T-helper 17 cell (primary cell): ENCODE data around the gene ASCC1. TPM values are rescaled to one million over a fixed set of nuclear protein-coding genes. Genes with fewer than 3 reads are reported as not detected.
"Not testable (repeated sequence)": the region's sequence is repeated elsewhere in the genome, so short reads cannot be mapped to it uniquely, and the experiment has no call there.

Source experiments
- ATAC-seq: fragments of 150-1000 bp; cut with Tn5 transposase; 2 replicates; pipeline ENCODE4 v1.10.0; 2021; ENCODE audit warnings: mild to moderate bottlenecking, moderate library complexity
- DNase-seq, 3 donors: peaks; one replicate each; pipeline versions ENCODE4 v3.0.0 to v3.0.0-alpha.2; 2020 to 2021
- H3K9me3 ChIP-seq: one replicate; pipeline ENCODE4 v1.7.0; 2013; ENCODE audit warnings: low read length, mild to moderate bottlenecking; ENCODE audit not compliant: control insufficient read depth, poor library complexity, severe bottlenecking
- H3K27ac Mint-ChIP-seq: one replicate; pipeline ENCODE4 v1.8.0; 2022; ENCODE audit warnings: mild to moderate bottlenecking, moderate library complexity, mixed read lengths
- H3K27me3 Mint-ChIP-seq: one replicate; pipeline ENCODE4 v1.8.0; 2022; ENCODE audit warnings: mixed read lengths
- H3K36me3 Mint-ChIP-seq: one replicate; pipeline ENCODE4 v1.8.0; 2022; ENCODE audit warnings: low read depth, mixed read lengths
- H3K4me1 Mint-ChIP-seq: one replicate; pipeline ENCODE4 v1.8.0; 2022; ENCODE audit warnings: mild to moderate bottlenecking, mixed read lengths
- H3K4me3 Mint-ChIP-seq: one replicate; pipeline ENCODE4 v1.8.0; 2022; ENCODE audit warnings: mild to moderate bottlenecking, moderate library complexity, mixed read lengths
- total RNA-seq, 4 donors: library from RNA in 2 of 4; stranded (reverse) in 2 of 4; gene quantifications; one replicate each; pipeline ENCODE4 v1.2.3 and lab custom pipeline; 2022 to 2026

The ASCC1 gene
- total RNA-seq, 2 donors from 2014 or later = 14.0 to 14.6 TPM

GRCh38 chr10:72241691-72242252, 25.7 kb upstream of the ASCC1 start:
- Mint-ChIP-seq H3K27me3 (no peaks in the 10 kb centered on the region), H3K4me1 (peaks cover 45% of the 10 kb centered on the region), H3K4me3 (no peak overlapping the region), H3K36me3 (peaks cover under 1% of the 10 kb centered on the region), H3K27ac (no peak overlapping the region)
- H3K9me3 ChIP-seq = no peaks in the 10 kb centered on the region
- DNase-seq (no peak), ATAC-seq (no peak)

- ATAC-seq = no peak
- Mint-ChIP-seq H3K4me1 (peaks cover 37% of the 10 kb centered on the region), H3K27ac (peak overlapping the region; percentile 85)
Measured at GRCh38 chr10:72240371-72240770, 24.3 kb upstream of the ASCC1 start.

GRCh38 chr10:72239409-72239808, 23.3 kb upstream of the ASCC1 start:
- peaks cover 2% of the 10 kb centered on the region for H3K36me3 Mint-ChIP-seq
- no peaks in the 10 kb centered on the region for H3K27me3 Mint-ChIP-seq
- no peak overlapping the region for H3K4me3 Mint-ChIP-seq
- H3K4me1 Mint-ChIP-seq = peaks cover 30% of the 10 kb centered on the region
- no peaks in the 10 kb centered on the region for H3K9me3 ChIP-seq
- peak overlapping the region; percentile 85 for H3K27ac Mint-ChIP-seq
- ATAC-seq = no peak
- no peak for DNase-seq

More at GRCh38 chr10:72240371-72240770, 24.3 kb upstream of the ASCC1 start:
- no peak overlapping the region for H3K4me3 Mint-ChIP-seq
- no peaks in the 10 kb centered on the region for H3K9me3 ChIP-seq
- H3K27me3 Mint-ChIP-seq = no peaks in the 10 kb centered on the region
- no peak for DNase-seq
- H3K36me3 Mint-ChIP-seq = peaks cover 2% of the 10 kb centered on the region

GRCh38 chr10:72238392-72239175, 22.5 kb upstream of the ASCC1 start:
- ATAC-seq = no peak
- no peak for DNase-seq
- peaks cover 26% of the 10 kb centered on the region for H3K4me1 Mint-ChIP-seq
- no peaks in the 10 kb centered on the region for H3K9me3 ChIP-seq
- no peaks in the 10 kb centered on the region for H3K27me3 Mint-ChIP-seq
- H3K4me3 Mint-ChIP-seq = no peak overlapping the region
- H3K27ac Mint-ChIP-seq = no peak overlapping the region
- peaks cover 2% of the 10 kb centered on the region for H3K36me3 Mint-ChIP-seq

DNA sequence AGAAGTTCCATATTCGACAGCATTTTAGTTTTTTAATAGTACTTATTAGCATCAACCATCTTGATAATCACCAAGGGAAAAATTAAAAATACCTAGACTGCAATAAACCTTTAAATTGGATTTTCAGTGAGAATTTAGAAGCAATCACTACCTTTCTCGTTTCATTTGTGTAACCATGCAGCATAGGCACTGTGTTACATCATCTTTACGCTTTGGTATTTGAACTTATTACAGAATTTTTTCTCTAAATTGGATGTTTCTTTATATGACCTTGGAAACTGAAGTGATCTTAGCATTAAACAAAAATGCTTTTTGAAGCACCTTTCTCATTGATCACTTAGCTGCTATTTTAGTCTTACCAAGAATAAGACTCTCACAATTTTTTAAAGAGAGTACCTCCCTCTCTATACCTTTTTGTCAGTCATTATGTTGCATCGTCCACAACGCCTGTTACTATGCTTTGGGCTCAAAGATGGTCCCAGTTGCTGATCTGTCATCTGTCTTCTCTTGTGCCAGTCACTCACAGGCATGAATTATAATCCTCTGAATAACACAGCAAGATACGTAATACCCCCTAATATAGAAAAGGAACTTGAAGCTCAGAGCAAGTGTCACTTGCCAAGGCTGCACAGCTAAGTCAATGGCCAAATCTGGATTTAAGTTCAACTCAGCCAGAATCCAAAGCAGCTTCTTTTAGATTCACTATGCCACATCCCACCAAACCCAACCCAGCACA, 19.6 kb upstream of the ASCC1 start:
- no peak overlapping the region for H3K27ac Mint-ChIP-seq
- peaks cover 9% of the 10 kb centered on the region for H3K4me1 Mint-ChIP-seq
- H3K4me3 Mint-ChIP-seq = no peak overlapping the region
- H3K27me3 Mint-ChIP-seq = no peaks in the 10 kb centered on the region
- DNase-seq (no peak), ATAC-seq (no peak)
- peaks cover 5% of the 10 kb centered on the region for H3K36me3 Mint-ChIP-seq
- no peaks in the 10 kb centered on the region for H3K9me3 ChIP-seq

DNA sequence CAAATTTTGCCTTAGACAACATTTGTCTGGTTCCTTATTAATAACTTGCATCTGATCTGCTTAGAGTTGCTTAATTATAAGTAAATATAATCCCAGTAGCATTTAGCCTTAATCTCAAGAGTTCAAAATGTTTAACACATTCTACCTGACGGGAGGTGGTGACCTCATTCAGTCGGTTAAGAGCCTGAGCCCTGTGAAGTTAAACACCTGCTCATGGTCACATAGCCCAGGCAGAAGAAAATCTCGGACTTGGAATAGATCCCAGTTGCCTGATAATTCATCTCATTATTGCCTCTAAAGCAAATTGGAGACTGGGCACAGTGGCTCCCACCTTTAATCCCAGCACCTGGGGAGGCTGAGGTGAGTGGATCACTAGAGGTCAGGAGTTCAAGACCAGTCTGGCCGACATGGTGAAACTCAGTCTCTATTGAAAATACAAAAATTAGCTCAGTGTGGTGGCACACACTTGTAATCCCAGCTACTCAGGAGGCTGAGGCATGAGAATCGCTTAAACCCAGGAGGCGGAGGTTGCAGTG, 18.6 kb upstream of the ASCC1 start:
- no peak overlapping the region for H3K27ac Mint-ChIP-seq
- no peak for DNase-seq
- peaks cover 8% of the 10 kb centered on the region for H3K4me1 Mint-ChIP-seq
- peaks cover 5% of the 10 kb centered on the region for H3K36me3 Mint-ChIP-seq
- no peaks in the 10 kb centered on the region for H3K9me3 ChIP-seq
- no peak for ATAC-seq
- no peak overlapping the region for H3K4me3 Mint-ChIP-seq
- H3K27me3 Mint-ChIP-seq = no peaks in the 10 kb centered on the region

GRCh38 chr10:72233621-72234020, 17.5 kb upstream of the ASCC1 start:
- DNase-seq = no peak
- Mint-ChIP-seq H3K4me1 (peaks cover 12% of the 10 kb centered on the region), H3K27ac (no peak overlapping the region), H3K4me3 (no peak overlapping the region), H3K27me3 (no peaks in the 10 kb centered on the region), H3K36me3 (peaks cover 5% of the 10 kb centered on the region)
- H3K9me3 ChIP-seq = no peaks in the 10 kb centered on the region
- no peak for ATAC-seq

GRCh38 chr10:72229261-72230251, 13.5 kb upstream of the ASCC1 start:
- ATAC-seq (no peak), DNase-seq (no peak)
- Mint-ChIP-seq H3K4me1 (peaks cover 19% of the 10 kb centered on the region), H3K4me3 (no peak overlapping the region), H3K27ac (no peak overlapping the region), H3K36me3 (peaks cover 3% of the 10 kb centered on the region), H3K27me3 (no peaks in the 10 kb centered on the region)
- no peaks in the 10 kb centered on the region for H3K9me3 ChIP-seq

DNA sequence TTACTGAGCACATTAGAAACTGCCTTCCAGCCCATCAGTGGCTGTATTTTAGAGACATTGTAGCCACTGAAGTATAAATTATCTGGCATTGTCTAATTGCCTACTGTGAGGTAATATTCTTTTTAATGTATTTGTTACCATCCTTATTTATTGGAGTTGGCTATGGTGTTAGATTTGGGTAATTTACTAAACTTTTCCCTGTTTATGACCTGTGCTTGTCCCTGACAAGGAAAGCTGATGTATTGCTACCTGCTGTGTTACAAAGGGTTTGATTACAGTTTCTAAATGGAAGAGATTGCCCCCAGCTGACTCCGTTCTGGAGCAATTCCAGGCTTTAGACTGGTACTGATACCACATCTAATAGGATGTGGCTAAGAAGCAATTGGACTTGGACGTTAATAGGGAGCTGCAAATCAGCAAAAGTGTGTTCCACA, 12.3 kb upstream of the ASCC1 start:
- H3K9me3 ChIP-seq = no peaks in the 10 kb centered on the region
- Mint-ChIP-seq H3K27me3 (no peaks in the 10 kb centered on the region), H3K4me1 (peaks cover 22% of the 10 kb centered on the region), H3K4me3 (no peak overlapping the region), H3K27ac (no peak overlapping the region), H3K36me3 (peaks cover 3% of the 10 kb centered on the region)
- DNase-seq (no peak), ATAC-seq (no peak)

GRCh38 chr10:72227826-72228225, 11.8 kb upstream of the ASCC1 start:
- H3K36me3 Mint-ChIP-seq = peaks cover 3% of the 10 kb centered on the region
- DNase-seq (no peak), ATAC-seq (no peak)
- H3K4me1 Mint-ChIP-seq = peaks cover 24% of the 10 kb centered on the region
- H3K4me3 Mint-ChIP-seq = no peak overlapping the region
- no peaks in the 10 kb centered on the region for H3K27me3 Mint-ChIP-seq
- H3K27ac Mint-ChIP-seq = peak overlapping the region; percentile 24
- no peaks in the 10 kb centered on the region for H3K9me3 ChIP-seq

GRCh38 chr10:72226418-72227027, 10.4 kb upstream of the ASCC1 start:
- Mint-ChIP-seq H3K27me3 (no peaks in the 10 kb centered on the region), H3K27ac (peak overlapping the region; percentile 56), H3K4me3 (no peak overlapping the region), H3K36me3 (peaks cover 3% of the 10 kb centered on the region), H3K4me1 (peaks cover 26% of the 10 kb centered on the region)
- no peak for DNase-seq
- no peak for ATAC-seq
- H3K9me3 ChIP-seq = no peaks in the 10 kb centered on the region

DNA sequence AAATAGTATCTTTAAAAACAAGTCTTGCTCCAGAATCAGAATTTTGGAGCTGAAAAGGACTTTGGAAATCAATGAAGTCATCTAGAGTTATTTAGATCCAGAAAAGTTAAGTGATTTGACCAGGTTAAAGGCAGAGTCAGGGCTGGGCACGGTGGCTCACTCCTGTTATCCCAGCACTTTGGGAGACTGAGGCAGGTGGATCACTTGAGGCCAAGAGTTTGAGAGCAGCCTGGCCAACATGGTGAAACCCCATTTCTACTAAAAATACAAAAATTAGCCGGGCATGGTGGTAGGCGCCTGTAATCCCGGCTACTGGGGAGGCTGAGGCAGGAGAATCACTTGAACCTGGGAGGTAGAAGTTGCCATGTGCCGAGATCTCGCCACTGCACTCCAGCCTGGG, 8.1 kb upstream of the ASCC1 start:
- ATAC-seq, H3K27me3 Mint-ChIP-seq, H3K36me3 Mint-ChIP-seq, DNase-seq, H3K9me3 ChIP-seq, H3K4me3 Mint-ChIP-seq: not testable (repeated sequence)
- Mint-ChIP-seq H3K27ac (peak overlapping the region; percentile 47), H3K4me1 (peaks cover 22% of the 10 kb centered on the region)
